Lung (tissue), 12 donors: ENCODE results near the gene PPP1R13B. TPM values are rescaled to one million over a fixed set of nuclear protein-coding genes. Genes with fewer than 3 reads are reported as not detected.

ENCODE experiments used
- ATAC-seq: fragments of 200-7000 bp; cut with Tn5 transposase; one replicate; pipeline ENCODE4 v1.9.1; 2020; ENCODE audit warnings: moderate number of reproducible peaks; ENCODE audit not compliant: insufficient read depth, low FRiP score
- DNase-seq, 3 donors: peaks; one replicate each; pipeline ENCODE4 v3.0.0-alpha.2; 2013 to 2017
- H3K27ac ChIP-seq, 2 donors: one replicate each; pipeline ENCODE4 v1.5.1; 2013; ENCODE audit warnings: mild to moderate bottlenecking in 2 of 2, moderate library complexity in 2 of 2, control low read depth in 1 of 2, inconsistent platforms in 1 of 2, low read depth in 1 of 2, low read length in 1 of 2
- H3K27me3 ChIP-seq, 3 donors: one replicate each; pipeline ENCODE4 v1.5.1; 2013; ENCODE audit warnings: low read length in 2 of 3; ENCODE audit not compliant: control insufficient read depth in 3 of 3, insufficient read depth in 3 of 3
- H3K36me3 ChIP-seq, 4 donors: one replicate each; pipeline ENCODE4 v1.5.1; 2013; ENCODE audit warnings: low read length in 4 of 4, mild to moderate bottlenecking in 1 of 4, moderate library complexity in 1 of 4; ENCODE audit not compliant: control insufficient read depth in 4 of 4, insufficient read depth in 4 of 4
- H3K4me1 ChIP-seq, 5 donors: one replicate each; pipeline ENCODE4 v1.5.1; 2013; ENCODE audit warnings: low read length in 5 of 5, mild to moderate bottlenecking in 2 of 5, moderate library complexity in 1 of 5; ENCODE audit not compliant: control insufficient read depth in 5 of 5, insufficient read depth in 5 of 5
- H3K4me3 ChIP-seq: one replicate; pipeline ENCODE4 v1.5.1; 2013; ENCODE audit warnings: mild to moderate bottlenecking, control low read depth, moderate library complexity
- H3K9ac ChIP-seq, 2 donors: one replicate each; pipeline ENCODE4 v1.5.1; 2013; ENCODE audit warnings: low read length in 2 of 2, control low read depth in 1 of 2; ENCODE audit not compliant: insufficient read depth in 1 of 2
- H3K9me3 ChIP-seq, 4 donors: one replicate each; pipeline ENCODE4 v1.5.1; 2013; ENCODE audit warnings: low read length in 3 of 4, mild to moderate bottlenecking in 1 of 4, moderate library complexity in 1 of 4; ENCODE audit not compliant: control insufficient read depth in 4 of 4, insufficient read depth in 3 of 4
- CTCF ChIP-seq: IDR thresholded peaks from 2 replicates; pipeline ENCODE4 v1.5.1; 2012; ENCODE audit warnings: mild to moderate bottlenecking; ENCODE audit errors: control extremely low read depth, extremely low read depth
- WGBS, 2 donors: extraction: QIAGEN DNeasy Blood & Tissue Kit; methylation state at CpG; one replicate each; pipeline ENCODE4 v1.1.7; 2013; 5-methylcytosine and 5-hydroxymethylcytosine counted together
- polyA plus RNA-seq, 2 donors: library from polyadenylated mRNA; stranded (reverse); fragments of 200-250 nt; gene quantifications; one replicate each; pipeline ENCODE4 v1.2.1, GENCODE V29; 2013
- total RNA-seq, 2 donors: library from RNA; depleted of rRNA in 1 of 2; stranded (reverse); fragments of >200 nt in 1 of 2; gene quantifications; one replicate each; pipeline ENCODE4 v1.2.1, GENCODE V29; 2014 to 2021
- donor health status: control.
- donor health status: control.
- donor health status: Bipolar disorder and iron deficiency.
- donor health status: healthy.
- donor health status: DM: yes; HTN: yes; CAD: no.

The PPP1R13B gene
- total and polyA plus RNA-seq, 4 donors: 12.0 to 66.6 (median 38.4) TPM

- Histone ChIP-seq H3K27ac (peak overlapping the region in 1 of 2 donors; percentile 55), H3K9ac (no peak overlapping the region), H3K27me3 (no peaks in the 10 kb centered on the region), H3K4me1 (peaks cover 4 to 45% (median 34%) of the 10 kb centered on the region in 5 donors), H3K4me3 (no peak overlapping the region), H3K9me3 (no peaks in the 10 kb centered on the region), H3K36me3 (no peaks in the 10 kb centered on the region)
- ATAC-seq (no peak), DNase-seq (no peak)
- WGBS, 2 donors: 69 to 83% methylated on average over 16 of the region's 16 CpGs
- TF ChIP-seq CTCF: no peak
Observed at GRCh38 chr14:103879118-103879569, 31.8 kb upstream of the PPP1R13B start.

GRCh38 chr14:103878180-103878579, 30.8 kb upstream of the PPP1R13B start:
- DNase-seq: no peak
- H3K4me1 ChIP-seq: peaks cover 4 to 43% (median 37%) of the 10 kb centered on the region in 5 donors
- H3K27ac ChIP-seq: no peak overlapping the region
- no peak for TF ChIP-seq CTCF
- H3K27me3 ChIP-seq: no peaks in the 10 kb centered on the region
- no peak overlapping the region for H3K4me3 ChIP-seq
- no peak for ATAC-seq
- H3K9me3 ChIP-seq: no peaks in the 10 kb centered on the region
- no peak overlapping the region for H3K9ac ChIP-seq
- WGBS, 2 donors: 87 to 91% methylated on average over 11 of the region's 11 CpGs
- H3K36me3 ChIP-seq: no peaks in the 10 kb centered on the region

- WGBS, 2 donors: 87 to 90% methylated on average over 5 of the region's 5 CpGs
- no peak for ATAC-seq
- Histone ChIP-seq H3K4me1 (peaks cover 0 to 26% (median 17%) of the 10 kb centered on the region in 5 donors), H3K27me3 (no peaks in the 10 kb centered on the region), H3K9me3 (no peaks in the 10 kb centered on the region), H3K9ac (no peak overlapping the region), H3K27ac (no peak overlapping the region), H3K36me3 (no peaks in the 10 kb centered on the region), H3K4me3 (no peak overlapping the region)
- no peak for TF ChIP-seq CTCF
- DNase-seq: no peak
Observed at GRCh38 chr14:103875010-103875409, 27.6 kb upstream of the PPP1R13B start.
